NCI-H345 (cell line): Measurements from ENCODE around the gene GDPD3.
"Not testable (repeated sequence)": the region's sequence is repeated elsewhere in the genome, so short reads cannot be mapped to it uniquely, and the experiment has no call there.

Experiments used
- DNase-seq: peaks from one replicate; lab custom pipeline; 2025; lab: John Stamatoyannopoulos, UW

The GDPD3 gene

GRCh38 chr16:30124985-30125379 lies 11.6 kb upstream of the GDPD3 start:
- DNase-seq, result no peak

DNA sequence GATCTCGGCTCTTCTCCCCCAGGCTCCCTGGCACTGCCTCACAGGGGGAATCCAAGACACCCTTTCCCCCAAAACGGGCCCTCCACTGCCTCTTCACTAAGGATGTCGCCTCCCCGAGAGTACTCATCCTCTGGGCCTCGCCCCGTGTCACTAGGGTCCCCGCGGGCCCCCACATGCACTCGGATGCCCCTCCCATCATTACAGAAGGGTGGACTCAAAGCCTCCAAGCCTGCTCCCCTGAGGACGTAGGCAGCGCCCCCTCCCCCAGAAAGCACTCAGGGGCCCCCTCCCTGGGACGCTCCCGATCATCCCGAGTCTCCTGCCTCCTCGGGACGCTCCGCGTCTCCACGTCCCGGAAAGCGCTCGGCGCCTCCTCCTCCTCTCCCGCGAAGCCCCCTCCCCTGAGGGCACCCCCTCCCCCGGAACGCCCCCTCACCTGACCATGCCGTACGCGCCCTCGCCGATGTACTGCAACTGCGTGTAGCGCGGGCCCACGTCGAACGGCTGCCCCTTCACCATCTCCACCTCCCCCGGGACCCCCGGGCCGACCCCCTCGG lies 9.3 kb upstream of the GDPD3 start:
- DNase-seq, result peak; percentile 62

- DNase-seq, result no peak
Observed at GRCh38 chr16:30121741-30122571, 8.6 kb upstream of the GDPD3 start.

- DNase-seq, result no peak
Observed at GRCh38 chr16:30120340-30121105, 7.2 kb upstream of the GDPD3 start.

- DNase-seq, result no peak
Observed at GRCh38 chr16:30119428-30119827, 6.1 kb upstream of the GDPD3 start.

DNA sequence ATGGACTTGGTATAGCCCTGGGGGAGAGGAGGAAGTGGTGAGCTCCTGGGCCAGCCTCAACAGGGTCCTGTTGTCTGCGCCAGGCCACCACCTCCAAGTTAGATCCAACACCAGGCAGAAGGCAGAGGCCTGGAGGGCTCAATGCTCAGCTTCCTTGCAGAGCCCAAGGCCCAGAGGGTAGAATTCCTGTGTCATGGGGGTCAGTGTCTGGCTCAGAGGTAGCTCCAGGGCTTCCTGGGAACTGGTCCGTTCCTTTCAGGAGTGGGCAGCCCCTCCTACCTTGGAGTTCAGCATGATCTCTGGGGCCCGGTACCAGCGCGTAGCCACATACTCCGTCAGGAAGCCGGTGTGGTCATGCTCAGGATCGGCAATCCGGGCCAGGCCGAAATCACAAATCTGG lies 4.4 kb upstream of the GDPD3 start:
- DNase-seq, result no peak

GRCh38 chr16:30116291-30117207 lies 3.2 kb upstream of the GDPD3 start:
- no peak for DNase-seq

GRCh38 chr16:30115238-30115637 lies 1.9 kb upstream of the GDPD3 start:
- no peak for DNase-seq

GRCh38 chr16:30114833-30115232 lies 1.5 kb upstream of the GDPD3 start:
- not testable (repeated sequence) for DNase-seq

DNA sequence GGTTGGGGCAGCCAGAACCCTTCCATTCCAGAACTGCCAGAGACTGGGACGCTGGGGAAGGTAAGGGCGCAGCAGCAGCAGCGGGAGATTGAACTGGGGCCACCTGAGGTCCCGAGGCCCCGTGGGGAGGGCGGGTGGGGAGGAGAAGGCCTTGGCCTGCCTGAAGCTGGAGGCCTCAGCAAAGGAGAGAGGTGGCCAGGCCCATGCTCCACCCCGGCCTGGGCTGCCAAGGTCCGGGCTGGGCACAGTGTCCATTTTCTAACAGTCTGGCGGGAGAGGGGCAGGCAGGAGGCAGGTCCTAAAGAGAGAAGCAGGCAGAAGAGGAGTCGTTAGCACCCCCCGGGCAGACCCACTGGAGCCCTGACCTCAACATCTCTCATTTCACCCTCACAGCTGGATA lies 1.1 kb upstream of the GDPD3 start:
- DNase-seq, result no peak

- no peak for DNase-seq
Observed at GRCh38 chr16:30113711-30114333, 485 bp upstream of the GDPD3 start.

DNA sequence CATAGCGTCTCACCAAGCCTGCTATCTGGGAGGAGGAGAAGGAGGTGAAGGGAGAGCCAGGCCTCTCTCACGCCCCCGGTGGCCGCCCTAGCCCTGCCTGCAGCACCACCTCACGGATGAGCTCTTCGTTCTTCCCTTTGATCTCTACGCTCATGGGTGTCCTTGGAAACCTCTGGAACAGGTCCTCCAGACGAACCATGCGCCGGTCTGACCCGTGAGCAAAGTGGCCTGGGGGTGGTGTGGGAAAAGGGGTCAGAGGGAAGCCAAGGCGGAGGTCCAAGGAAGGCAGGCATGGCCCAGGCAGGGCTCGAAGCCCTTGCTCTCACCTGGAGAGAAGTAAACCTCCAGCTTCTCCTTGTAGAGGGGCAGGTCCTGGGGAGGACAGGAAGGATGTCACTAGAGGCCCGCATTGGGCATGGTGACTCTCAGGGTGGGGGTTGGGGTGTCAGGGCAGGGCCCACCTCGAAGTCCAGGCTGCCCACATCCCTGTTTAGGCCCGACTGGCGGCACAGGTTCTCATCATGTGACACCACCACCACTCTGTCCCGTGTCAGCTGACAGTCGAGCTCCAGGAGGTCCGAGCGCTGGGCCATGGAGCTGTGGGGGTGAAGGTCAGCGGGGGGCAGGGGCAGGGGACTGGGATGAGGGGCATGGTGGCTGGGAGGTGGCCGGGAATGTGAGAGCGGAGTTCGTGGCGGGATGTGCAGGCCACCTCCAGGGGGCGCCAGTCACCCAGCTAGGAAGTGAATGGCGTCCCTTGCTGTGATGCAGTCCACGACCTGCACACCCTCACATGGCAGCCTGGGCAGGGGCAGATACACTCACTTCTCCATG lies 923 bp downstream of the GDPD3 start:
- DNase-seq, result peak; percentile 36

- no peak for DNase-seq
Observed at GRCh38 chr16:30110661-30111060, 2.7 kb downstream of the GDPD3 start.

GRCh38 chr16:30108059-30108850 lies 5.1 kb downstream of the GDPD3 start:
- no peak for DNase-seq

GRCh38 chr16:30104492-30104891 lies 8.8 kb downstream of the GDPD3 start:
- DNase-seq, result no peak

DNA sequence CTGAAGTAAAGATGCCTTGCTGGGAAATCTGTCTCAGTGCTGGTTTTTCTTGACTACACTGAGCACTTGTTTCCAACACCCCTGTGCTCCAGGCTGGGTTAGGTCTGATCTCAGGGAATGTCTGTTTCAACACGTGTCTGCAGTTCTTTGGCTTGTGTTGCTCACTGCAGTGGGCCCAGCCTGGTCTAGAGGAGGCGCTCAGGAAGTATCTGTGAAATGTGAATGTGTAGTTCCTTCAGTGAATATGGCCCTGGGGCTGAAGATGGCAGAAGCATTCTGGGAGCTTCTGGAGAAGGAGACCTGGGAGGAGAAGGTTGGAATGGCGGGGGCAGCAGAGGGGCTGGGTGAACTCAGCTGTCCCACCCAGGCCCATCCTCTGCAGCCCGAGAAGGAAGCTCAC lies 9.2 kb downstream of the GDPD3 start:
- DNase-seq, result no peak

DNA sequence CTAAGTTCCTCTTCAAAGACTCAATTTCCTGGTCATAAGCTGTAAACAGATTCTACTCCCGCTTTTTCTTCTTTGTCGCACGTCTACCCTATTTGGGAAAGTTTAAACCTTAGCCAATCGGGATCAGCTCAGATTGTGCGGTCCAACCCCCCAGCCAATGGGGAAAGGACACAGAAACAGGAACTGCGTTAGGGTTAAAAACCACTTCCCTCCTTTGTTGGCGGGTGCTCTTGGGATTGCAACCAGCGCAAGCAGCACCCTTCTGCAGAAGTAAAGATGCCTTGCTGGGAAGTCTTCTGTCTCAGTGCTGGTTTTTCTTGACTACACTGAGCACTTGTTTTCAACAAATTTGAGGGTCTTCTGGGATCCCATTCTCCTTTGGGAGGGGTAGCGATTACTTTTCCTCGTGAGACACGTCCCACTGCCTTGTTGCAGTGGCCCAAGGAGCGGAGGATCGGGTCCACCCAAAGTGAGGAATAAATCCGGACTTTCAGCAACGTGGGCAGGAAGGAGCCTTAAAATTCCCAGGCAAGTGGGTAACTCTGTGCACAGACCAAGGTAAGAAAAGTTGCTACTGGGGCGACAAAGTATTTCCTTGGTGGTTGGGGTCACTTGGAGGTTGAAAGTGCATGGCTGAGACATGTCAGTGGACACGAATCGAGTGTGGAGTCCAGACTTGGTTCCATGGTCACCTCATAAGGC lies 16.3 kb downstream of the GDPD3 start:
- DNase-seq, result no peak

GRCh38 chr16:30096105-30096861 lies 17.1 kb downstream of the GDPD3 start, which contains the start of gene YPEL3:
TSS of gene YPEL3 (minus strand) at chr16:30096213. CDS start at chr16:30095482, 731 bp downstream.
- peak; percentile 86 for DNase-seq
